Right lobe of liver (tissue), 6 donors: Measurements from ENCODE around the gene BICDL1. TPM values are rescaled to one million over a fixed set of nuclear protein-coding genes. Genes with fewer than 3 reads are reported as not detected.
"Not testable (repeated sequence)": the region's sequence is repeated elsewhere in the genome, so short reads cannot be mapped to it uniquely, and the experiment has no call there.

Source experiments
- ATAC-seq, 4 donors: fragments of 200-7000 bp; cut with Tn5 transposase; one replicate each; pipeline ENCODE4 v1.9.1; 2020; ENCODE audit warnings: mild to moderate bottlenecking in 4 of 4, moderate library complexity in 4 of 4
- DNase-seq, 3 donors: peaks; one replicate each; pipeline ENCODE4 v3.0.0-alpha.2; 2020
- H3K27ac ChIP-seq, 3 donors: fragments of 200-600 bp; one replicate each; pipeline ENCODE4 v1.8.0; 2022
- H3K27me3 ChIP-seq, 2 donors: fragments of 200-600 bp; one replicate each; pipeline ENCODE4 v1.8.0; 2022
- H3K36me3 ChIP-seq, 4 donors: fragments of 200-600 bp; sonication (generic) in 1 of 4; one replicate each; pipeline versions ENCODE4 v1.5.1 to v1.8.0; 2017 to 2022; ENCODE audit warnings: control low read depth in 1 of 4
- H3K4me1 ChIP-seq, 4 donors: fragments of 200-600 bp; sonication (generic) in 1 of 4; one replicate each; pipeline versions ENCODE4 v1.5.1 to v1.8.0; 2017 to 2022; ENCODE audit warnings: control low read depth in 1 of 4
- H3K4me3 ChIP-seq, 3 donors: fragments of 200-600 bp; one replicate each; pipeline ENCODE4 v1.8.0; 2022
- H3K9me3 ChIP-seq, 4 donors: fragments of 200-600 bp; sonication (generic) in 1 of 4; one replicate each; pipeline versions ENCODE4 v1.5.1 to v1.8.0; 2017 to 2022; ENCODE audit warnings: control low read depth in 1 of 4
- CTCF ChIP-seq, 4 donors: fragments of 200-600 bp in 3 of 4; fragments of 450-650 bp in 1 of 4; IDR thresholded peaks; one replicate each; pipeline versions ENCODE4 v1.5.1 to v1.8.0; 2016 to 2022; ENCODE audit warnings: antibody characterized with exemption in 4 of 4, mild to moderate bottlenecking in 2 of 4
- POLR2A ChIP-seq: fragments of 450-650 bp; IDR thresholded peaks from one replicate; pipeline ENCODE4 v1.6.1; 2017; ENCODE audit warnings: antibody characterized with exemption, mild to moderate bottlenecking
- WGBS: methylation state at CpG from one replicate; pipeline ENCODE4 v1.1.6; 2018; ENCODE audit warnings: low coverage, low lambda C conversion rate; ENCODE audit not compliant: insufficient coverage; ENCODE audit errors: missing lambda C conversion rate; 5-methylcytosine and 5-hydroxymethylcytosine counted together
- intact Hi-C, 2 donors: fragments of 100-400 bp; cut with DNase I; formaldehyde crosslinking; loops; one replicate each; pipeline versions ENCODE4 v1.11.2 to v1.14.1; 2022
- total RNA-seq, 6 experiments: library from RNA; depleted of rRNA in 2 of 6; stranded (reverse); fragments of >200 nt in 2 of 6; fragmentation: NEBNext Ultra II Directional in 3 of 6; extraction: Animal tissue kit (Norgen Biotek cat#: 25700) in 3 of 6; gene quantifications; one replicate each; pipeline versions ENCODE4 v1.1.0 to v1.2.4, GENCODE V29; 2016 to 2023
- donor health status: DM: no; HTN: yes; CAD: no.
- donor health status: DM: no; HTN: no; CAD: no.
- donor health status: DM: no; HTN: no; CAD: no.
- donor health status: DM: no; HTN: yes; CAD: no.
- donor health status: DM: no; HTN: yes; CAD: no.

Gene BICDL1
- total RNA-seq, 6 experiments from 2014 or later: 1.5 to 13.0 (median 8.7) TPM

- Histone ChIP-seq H3K27ac (no peak overlapping the region), H3K9me3 (no peaks in the 10 kb centered on the region)
- 42% methylated on average over 3 of the region's 3 CpGs for WGBS
Observed at GRCh38 chr12:120007272-120007671, 18.2 kb downstream of the BICDL1 start.

GRCh38 chr12:120010661-120011230, 21.7 kb downstream of the BICDL1 start:
- H3K4me3 ChIP-seq: no peak overlapping the region
- ATAC-seq: no peak

More at GRCh38 chr12:120007272-120007671, 18.2 kb downstream of the BICDL1 start:
- TF ChIP-seq CTCF (IDR thresholded peaks at IDR 0.05) (no peak), POLR2A (no peak)
- Histone ChIP-seq H3K4me1 (no peaks in the 10 kb centered on the region), H3K36me3 (no peaks in the 10 kb centered on the region), H3K27me3 (no peaks in the 10 kb centered on the region), H3K4me3 (no peak overlapping the region)
- intact Hi-C loops: no loop called here
- DNase-seq (no peak), ATAC-seq (no peak)

GRCh38 chr12:120012067-120012621, 23.1 kb downstream of the BICDL1 start:
- no peak overlapping the region for H3K4me3 ChIP-seq
- TF ChIP-seq POLR2A (no peak), CTCF (IDR thresholded peaks at IDR 0.05) (no peak)
- intact Hi-C loops: no loop called here
- H3K27ac ChIP-seq: no peak overlapping the region
- H3K4me1 ChIP-seq: no peaks in the 10 kb centered on the region
- 83% methylated on average over 9 of the region's 10 CpGs for WGBS
- no peak for DNase-seq
- H3K36me3 ChIP-seq: no peaks in the 10 kb centered on the region
- ATAC-seq: no peak
- H3K9me3 ChIP-seq: no peaks in the 10 kb centered on the region
- H3K27me3 ChIP-seq: no peaks in the 10 kb centered on the region

More at GRCh38 chr12:120010661-120011230, 21.7 kb downstream of the BICDL1 start:
- no peaks in the 10 kb centered on the region for H3K9me3 ChIP-seq
- TF ChIP-seq CTCF (IDR thresholded peaks at IDR 0.05) (no peak), POLR2A (no peak)
- no peaks in the 10 kb centered on the region for H3K27me3 ChIP-seq
- H3K36me3 ChIP-seq: no peaks in the 10 kb centered on the region
- no peak for DNase-seq
- intact Hi-C loops: no loop called here
- 63% methylated on average over 5 of the region's 5 CpGs for WGBS
- no peaks in the 10 kb centered on the region for H3K4me1 ChIP-seq
- no peak overlapping the region for H3K27ac ChIP-seq

- Histone ChIP-seq H3K4me3 (no peak overlapping the region), H3K4me1 (no peaks in the 10 kb centered on the region), H3K27me3 (no peaks in the 10 kb centered on the region), H3K27ac (no peak overlapping the region), H3K9me3 (no peaks in the 10 kb centered on the region), H3K36me3 (no peaks in the 10 kb centered on the region)
- ATAC-seq: peak in 1 of 4 donors; percentile 92
- 73% methylated on average over 9 of the region's 9 CpGs for WGBS
- no peak for DNase-seq
- intact Hi-C loops: no loop called here
- TF ChIP-seq CTCF (IDR thresholded peaks at IDR 0.05) (no peak), POLR2A (no peak)
Observed at GRCh38 chr12:120013659-120014380, 24.8 kb downstream of the BICDL1 start.

GRCh38 chr12:120014381-120014735, 25.3 kb downstream of the BICDL1 start:
- H3K27me3 ChIP-seq, H3K36me3 ChIP-seq, DNase-seq, H3K27ac ChIP-seq, H3K9me3 ChIP-seq, H3K4me1 ChIP-seq, intact Hi-C loops, H3K4me3 ChIP-seq, ATAC-seq: not testable (repeated sequence)
- 88% methylated on average over 11 of the region's 11 CpGs for WGBS
